ENCODE results near the gene PDE4D. TPM values are rescaled to one million over a fixed set of nuclear protein-coding genes. Genes with fewer than 3 reads are reported as not detected.

PDE4D gene
- total RNA-seq, 1 donor from 2014 or later: 39.2 TPM

GRCh38 chr5:59624898-59625297 lies 268.6 kb downstream of the PDE4D start:
- Histone ChIP-seq H3K36me3 (ENCODE audit: control insufficient read depth, insufficient read depth, low read length) (no peaks in the 10 kb centered on the region), H3K4me3 (ENCODE audit: low read depth, low read length) (no peak overlapping the region), H3K27me3 (ENCODE audit: control insufficient read depth, insufficient read depth, low read length) (no peaks in the 10 kb centered on the region)
- DNase-seq (ENCODE audit: low read depth): no peak
- no peak for TF ChIP-seq CTCF (IDR thresholded peaks at IDR 0.05; ENCODE audit: insufficient read depth, low read length, poor library complexity, severe bottlenecking)

- no peak for TF ChIP-seq CTCF (IDR thresholded peaks at IDR 0.05; ENCODE audit: insufficient read depth, low read length, poor library complexity, severe bottlenecking)
- no peak overlapping the region for H3K4me3 ChIP-seq (ENCODE audit: low read depth, low read length)
- H3K36me3 ChIP-seq (ENCODE audit: control insufficient read depth, insufficient read depth, low read length): no peaks in the 10 kb centered on the region
- no peak for DNase-seq (ENCODE audit: low read depth)
- no peaks in the 10 kb centered on the region for H3K27me3 ChIP-seq (ENCODE audit: control insufficient read depth, insufficient read depth, low read length)
Measured at GRCh38 chr5:59622848-59623247, 270.7 kb downstream of the PDE4D start.

- TF ChIP-seq CTCF (IDR thresholded peaks at IDR 0.05; ENCODE audit: insufficient read depth, low read length, poor library complexity, severe bottlenecking): no peak
- no peaks in the 10 kb centered on the region for H3K27me3 ChIP-seq (ENCODE audit: control insufficient read depth, insufficient read depth, low read length)
- DNase-seq (ENCODE audit: low read depth): no peak
- H3K4me3 ChIP-seq (ENCODE audit: low read depth, low read length): no peak overlapping the region
- no peaks in the 10 kb centered on the region for H3K36me3 ChIP-seq (ENCODE audit: control insufficient read depth, insufficient read depth, low read length)
Measured at GRCh38 chr5:59621477-59621876, 272.0 kb downstream of the PDE4D start.

- DNase-seq (ENCODE audit: low read depth): no peak
- Histone ChIP-seq H3K36me3 (ENCODE audit: control insufficient read depth, insufficient read depth, low read length) (no peaks in the 10 kb centered on the region), H3K27me3 (ENCODE audit: control insufficient read depth, insufficient read depth, low read length) (no peaks in the 10 kb centered on the region), H3K4me3 (ENCODE audit: low read depth, low read length) (no peak overlapping the region)
- no peak for TF ChIP-seq CTCF (IDR thresholded peaks at IDR 0.05; ENCODE audit: insufficient read depth, low read length, poor library complexity, severe bottlenecking)
Measured at GRCh38 chr5:59620535-59621212, 272.9 kb downstream of the PDE4D start.

- no peak for TF ChIP-seq CTCF (IDR thresholded peaks at IDR 0.05; ENCODE audit: insufficient read depth, low read length, poor library complexity, severe bottlenecking)
- no peak for DNase-seq (ENCODE audit: low read depth)
- H3K4me3 ChIP-seq (ENCODE audit: low read depth, low read length): no peak overlapping the region
- no peaks in the 10 kb centered on the region for H3K27me3 ChIP-seq (ENCODE audit: control insufficient read depth, insufficient read depth, low read length)
- H3K36me3 ChIP-seq (ENCODE audit: control insufficient read depth, insufficient read depth, low read length): no peaks in the 10 kb centered on the region
Measured at GRCh38 chr5:59618644-59619043, 274.9 kb downstream of the PDE4D start.

- TF ChIP-seq CTCF (IDR thresholded peaks at IDR 0.05; ENCODE audit: insufficient read depth, low read length, poor library complexity, severe bottlenecking): no peak
- Histone ChIP-seq H3K36me3 (ENCODE audit: control insufficient read depth, insufficient read depth, low read length) (no peaks in the 10 kb centered on the region), H3K4me3 (ENCODE audit: low read depth, low read length) (no peak overlapping the region), H3K27me3 (ENCODE audit: control insufficient read depth, insufficient read depth, low read length) (no peaks in the 10 kb centered on the region)
- DNase-seq (ENCODE audit: low read depth): no peak
Measured at GRCh38 chr5:59617186-59617771, 276.2 kb downstream of the PDE4D start.

All from kidney epithelial cell (primary cell).